ENCODE data around the gene PIMREG. TPM values are rescaled to one million over a fixed set of nuclear protein-coding genes. Genes with fewer than 3 reads are reported as not detected.

The PIMREG gene
- total RNA-seq, 3 donors from 2014 or later, result 0.95 to 13.0 (median 3.2) TPM

DNA sequence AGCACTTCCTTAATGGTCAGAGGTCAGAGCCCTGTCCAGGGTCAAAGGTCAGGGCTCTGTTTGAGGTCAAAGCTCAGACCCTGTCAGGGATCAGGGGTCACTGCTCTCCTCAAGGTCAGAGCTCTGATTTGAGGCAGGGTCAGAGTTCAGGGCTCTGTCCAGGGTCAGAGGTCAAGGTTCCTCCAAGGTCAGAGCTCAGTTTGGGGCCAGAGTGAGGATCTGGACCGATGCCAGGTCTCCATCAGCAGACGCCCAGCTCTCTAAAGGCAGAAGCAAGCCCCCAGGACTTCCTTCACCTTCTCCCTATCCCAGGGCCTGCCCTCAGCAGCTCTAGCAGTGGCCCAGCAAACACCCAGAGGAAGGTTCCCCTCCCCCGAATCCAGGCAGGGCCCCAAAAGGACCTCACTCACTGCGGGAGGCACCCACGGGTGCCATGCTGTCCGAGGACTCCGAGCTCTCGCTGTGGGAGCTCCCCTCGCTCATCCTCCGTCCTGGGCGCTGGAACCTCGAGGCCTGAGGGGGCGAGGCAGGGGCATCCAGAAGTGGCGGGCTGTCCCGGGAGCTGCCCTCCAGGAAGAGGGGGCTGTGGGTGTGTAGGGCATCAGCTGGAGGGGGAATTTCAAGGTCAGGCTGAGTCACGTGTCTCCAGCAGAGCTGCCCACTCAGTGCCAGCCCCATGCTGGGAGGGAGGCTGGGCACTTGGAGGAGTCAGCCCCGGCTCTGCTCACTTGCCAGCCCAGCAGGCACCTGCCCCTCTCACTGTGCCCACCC lies 26.7 kb downstream of the PIMREG start:
- intact Hi-C loops (cut with DNase I, micrococcal nuclease), result no loop called here

DNA sequence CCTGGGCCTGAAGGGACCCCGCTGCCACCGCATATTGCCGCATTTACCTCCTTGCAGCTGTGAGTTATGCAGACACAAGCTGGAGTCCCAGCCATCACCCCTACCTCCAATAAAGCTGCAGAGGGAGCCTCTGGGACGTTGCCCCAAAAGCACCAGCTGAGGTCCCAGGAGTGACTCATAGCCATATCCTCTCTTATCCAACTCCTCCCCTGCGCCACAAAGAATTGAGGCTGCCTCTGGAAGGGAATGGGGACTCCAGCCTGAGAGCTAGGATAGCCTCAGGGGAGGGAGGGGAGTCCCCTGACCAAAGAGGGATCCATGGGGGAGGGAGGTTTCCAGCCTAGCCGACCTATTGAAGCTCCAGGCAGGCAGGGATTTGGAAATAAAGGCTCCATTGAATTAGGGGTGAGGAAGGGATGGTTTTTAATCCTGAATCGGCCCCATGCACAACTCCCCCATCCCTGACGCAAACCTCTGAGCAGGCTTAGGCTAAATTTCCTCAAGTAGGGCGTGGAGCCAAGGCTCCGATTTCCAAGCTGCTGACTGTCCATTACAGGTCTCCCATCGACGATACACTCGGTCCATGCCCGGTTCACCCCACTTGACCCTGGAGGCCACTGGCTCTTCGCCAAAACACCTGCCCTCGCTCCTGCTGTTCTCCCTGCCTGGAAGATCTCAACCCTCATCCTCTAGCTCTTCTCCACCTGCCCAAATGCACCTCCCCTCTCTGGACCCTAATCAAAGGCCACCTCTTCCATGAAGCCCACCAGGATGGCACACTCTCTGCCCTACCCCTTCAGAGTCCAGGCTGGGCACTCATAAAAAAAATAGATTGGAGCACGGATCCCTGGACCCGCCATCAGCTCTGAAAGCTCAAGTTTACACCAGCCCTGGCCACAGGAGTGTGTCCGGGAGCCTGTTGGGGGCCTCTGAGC lies 27.5 kb downstream of the PIMREG start:
- no peak for ATAC-seq
- H3K4me3 ChIP-seq, result no peak overlapping the region
- intact Hi-C loops (cut with DNase I, micrococcal nuclease), result no loop called here
- TF ChIP-seq, protein P1, sequence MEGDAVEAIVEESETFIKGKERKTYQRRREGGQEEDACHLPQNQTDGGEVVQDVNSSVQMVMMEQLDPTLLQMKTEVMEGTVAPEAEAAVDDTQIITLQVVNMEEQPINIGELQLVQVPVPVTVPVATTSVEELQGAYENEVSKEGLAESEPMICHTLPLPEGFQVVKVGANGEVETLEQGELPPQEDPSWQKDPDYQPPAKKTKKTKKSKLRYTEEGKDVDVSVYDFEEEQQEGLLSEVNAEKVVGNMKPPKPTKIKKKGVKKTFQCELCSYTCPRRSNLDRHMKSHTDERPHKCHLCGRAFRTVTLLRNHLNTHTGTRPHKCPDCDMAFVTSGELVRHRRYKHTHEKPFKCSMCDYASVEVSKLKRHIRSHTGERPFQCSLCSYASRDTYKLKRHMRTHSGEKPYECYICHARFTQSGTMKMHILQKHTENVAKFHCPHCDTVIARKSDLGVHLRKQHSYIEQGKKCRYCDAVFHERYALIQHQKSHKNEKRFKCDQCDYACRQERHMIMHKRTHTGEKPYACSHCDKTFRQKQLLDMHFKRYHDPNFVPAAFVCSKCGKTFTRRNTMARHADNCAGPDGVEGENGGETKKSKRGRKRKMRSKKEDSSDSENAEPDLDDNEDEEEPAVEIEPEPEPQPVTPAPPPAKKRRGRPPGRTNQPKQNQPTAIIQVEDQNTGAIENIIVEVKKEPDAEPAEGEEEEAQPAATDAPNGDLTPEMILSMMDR (IDR thresholded peaks at IDR 0.05), result no peak
- H3K4me1 ChIP-seq (ENCODE audit: low read depth), result no peaks in the 10 kb centered on the region
- H3K36me3 ChIP-seq (ENCODE audit: low read depth), result no peaks in the 10 kb centered on the region
- H3K9me3 ChIP-seq, result no peaks in the 10 kb centered on the region
- DNase-seq, result no peak

More for the DNA sequence above, 26.7 kb downstream of the PIMREG start:
- DNase-seq (peak in 1 of 3 donors; percentile 33), ATAC-seq (no peak)
- no peaks in the 10 kb centered on the region for H3K9me3 ChIP-seq
- TF ChIP-seq, protein P1 (IDR thresholded peaks at IDR 0.05), result no peak
- no peak overlapping the region for H3K4me3 ChIP-seq
- H3K36me3 ChIP-seq (ENCODE audit: low read depth), result no peaks in the 10 kb centered on the region
- H3K4me1 ChIP-seq (ENCODE audit: low read depth), result no peaks in the 10 kb centered on the region

DNA sequence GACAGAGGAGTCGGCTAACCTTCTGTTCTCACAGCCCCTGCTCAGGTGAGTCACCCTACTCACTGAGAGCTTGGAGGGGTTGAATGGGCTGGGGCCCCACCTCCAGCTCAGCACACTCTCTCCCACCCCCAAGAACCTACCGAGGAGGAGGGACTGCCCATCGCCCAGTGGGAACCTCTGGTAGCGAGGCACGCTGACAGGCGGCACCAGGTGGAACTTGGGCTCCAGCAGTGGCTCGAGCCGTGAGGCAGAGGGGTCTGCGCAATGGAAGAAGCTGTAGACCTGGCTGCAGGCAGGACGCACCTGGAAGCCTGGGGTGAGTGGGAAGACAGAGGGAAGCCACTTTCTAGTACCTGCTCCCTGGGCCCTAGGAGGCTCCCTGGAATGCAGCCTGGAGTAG lies 28.3 kb downstream of the PIMREG start:
- H3K4me3 ChIP-seq, result no peak overlapping the region
- intact Hi-C loops (cut with DNase I, micrococcal nuclease), result no loop called here
- DNase-seq (no peak), ATAC-seq (no peak)
- TF ChIP-seq, protein P1 (IDR thresholded peaks at IDR 0.05), result no peak
- no peaks in the 10 kb centered on the region for H3K36me3 ChIP-seq (ENCODE audit: low read depth)
- H3K4me1 ChIP-seq (ENCODE audit: low read depth), result no peaks in the 10 kb centered on the region
- no peaks in the 10 kb centered on the region for H3K9me3 ChIP-seq

DNA sequence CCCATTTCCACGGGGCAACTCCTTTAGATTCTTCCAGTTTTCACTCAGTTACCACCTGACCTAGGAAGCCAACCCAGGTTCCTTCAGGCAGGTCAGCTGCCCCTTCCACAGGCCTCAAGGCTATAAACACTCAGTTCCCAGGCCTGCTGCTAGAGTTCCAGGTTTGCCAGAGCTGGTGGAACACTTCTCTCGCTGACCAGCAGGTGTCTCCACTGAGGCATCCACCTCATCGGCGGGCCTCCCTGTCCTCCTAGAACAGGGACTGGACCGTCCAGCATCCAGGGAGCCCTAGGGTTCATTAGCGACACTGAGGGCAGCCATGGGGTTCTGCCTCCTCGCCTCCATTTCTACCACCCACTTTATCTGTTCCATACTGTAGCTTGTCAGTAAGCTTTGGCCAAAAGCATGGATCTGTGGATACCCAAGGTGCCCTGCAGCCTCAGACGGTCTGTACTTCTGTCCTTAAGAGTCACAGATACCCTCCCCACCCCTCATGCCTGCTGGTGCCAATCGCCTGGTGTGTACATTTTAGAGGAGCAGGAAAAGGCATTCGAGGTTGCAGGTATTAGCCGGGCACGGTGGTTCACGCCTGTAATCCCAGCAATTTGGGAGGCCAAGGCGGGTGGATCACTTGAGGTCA lies 29.0 kb downstream of the PIMREG start:
- TF ChIP-seq, protein P1 (IDR thresholded peaks at IDR 0.05), result peak; percentile 90
- intact Hi-C loops (cut with DNase I, micrococcal nuclease), result no loop called here
- Histone ChIP-seq H3K4me1 (ENCODE audit: low read depth) (no peaks in the 10 kb centered on the region), H3K9me3 (no peaks in the 10 kb centered on the region), H3K4me3 (no peak overlapping the region), H3K36me3 (ENCODE audit: low read depth) (no peaks in the 10 kb centered on the region)
- DNase-seq (peak; percentile 69 to 86 (median 86)), ATAC-seq (peak; percentile 93)

DNA sequence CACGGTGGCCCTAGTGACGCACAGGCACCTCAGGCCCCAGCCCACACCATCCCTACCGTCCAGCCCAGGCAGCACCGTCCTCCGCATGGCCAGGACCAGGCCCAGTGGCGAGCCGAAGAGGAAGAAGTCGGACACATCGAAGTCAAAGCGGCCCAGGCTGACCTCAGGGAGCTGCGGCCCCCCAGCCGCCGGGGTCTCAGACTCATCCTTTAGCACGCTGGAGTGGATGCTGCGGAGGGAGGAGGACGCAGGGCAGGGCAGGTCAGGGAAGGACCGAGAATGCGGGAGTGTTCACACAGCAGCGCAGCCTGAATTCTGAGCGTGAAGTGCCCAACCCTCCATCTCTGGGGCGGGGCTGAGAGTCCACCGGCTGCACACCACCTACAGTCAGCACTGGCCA lies 30.1 kb downstream of the PIMREG start:
- ATAC-seq (no peak), DNase-seq (peak in 1 of 3 donors; percentile 31)
- intact Hi-C loops (cut with DNase I, micrococcal nuclease), result no loop called here
- TF ChIP-seq, protein P1 (IDR thresholded peaks at IDR 0.05), result no peak
- H3K4me1 ChIP-seq (ENCODE audit: low read depth), result no peaks in the 10 kb centered on the region
- no peak overlapping the region for H3K4me3 ChIP-seq
- no peaks in the 10 kb centered on the region for H3K36me3 ChIP-seq (ENCODE audit: low read depth)
- no peaks in the 10 kb centered on the region for H3K9me3 ChIP-seq
